Measurements from ENCODE around the gene CHCHD3.
"Not testable (repeated sequence)": the region's sequence is repeated elsewhere in the genome, so short reads cannot be mapped to it uniquely, and the experiment has no call there.

CHCHD3 gene

DNA sequence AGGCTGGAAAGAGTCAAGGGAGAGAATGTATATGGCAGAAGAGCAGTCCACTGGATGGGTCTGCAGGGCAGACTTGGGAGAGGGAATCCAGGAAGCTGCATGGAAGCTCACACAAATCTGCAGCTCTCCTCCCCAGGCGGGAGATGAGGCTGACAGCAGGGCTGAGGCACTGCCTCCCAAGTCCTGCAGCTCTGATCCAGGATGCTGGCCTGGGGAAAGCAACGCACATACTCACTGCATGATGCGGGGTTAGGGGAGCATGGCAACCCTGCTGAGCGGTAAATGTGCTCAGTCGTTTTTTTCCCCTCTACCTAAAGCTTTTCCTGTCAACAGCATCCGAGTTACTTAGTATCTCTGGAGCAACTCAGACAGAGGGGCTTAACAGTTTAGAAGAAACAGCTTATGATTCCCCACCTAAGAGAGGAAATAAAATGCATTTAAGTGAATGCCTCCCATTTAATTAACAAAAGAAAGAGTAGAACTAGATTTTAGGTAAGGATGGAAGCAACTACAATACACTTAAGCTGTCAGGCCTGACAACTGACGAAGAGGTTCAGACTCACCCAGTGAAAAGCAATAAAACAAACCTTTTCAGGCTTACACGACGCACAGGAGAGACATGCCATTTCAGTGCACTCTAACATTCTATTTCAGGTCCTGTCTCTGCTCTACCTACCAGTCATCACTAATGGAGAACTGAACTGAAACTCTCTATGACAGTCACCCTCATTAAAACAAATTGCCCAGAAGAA, 37.0 kb downstream of the CHCHD3 start:
- no peak for DNase-seq

DNA sequence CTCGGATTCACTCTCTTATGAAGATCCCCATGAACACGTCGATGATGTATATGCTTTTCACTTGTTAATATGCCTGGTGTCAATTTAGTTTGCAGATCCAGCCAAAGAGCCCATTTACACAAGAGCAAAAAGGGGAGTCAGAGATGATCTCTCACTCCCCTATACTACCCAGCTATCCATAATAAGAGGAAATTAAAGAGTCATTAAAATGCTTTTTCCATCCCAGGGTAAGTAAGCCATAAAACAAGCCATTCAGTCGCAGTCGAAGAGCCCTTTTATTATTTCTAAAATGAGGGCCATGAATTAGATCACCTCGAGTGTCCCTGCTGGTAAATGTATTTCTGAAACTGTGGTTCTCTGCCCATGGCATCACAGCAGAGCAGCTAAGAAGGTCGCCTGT, 41.2 kb downstream of the CHCHD3 start:
- DNase-seq: no peak

DNA sequence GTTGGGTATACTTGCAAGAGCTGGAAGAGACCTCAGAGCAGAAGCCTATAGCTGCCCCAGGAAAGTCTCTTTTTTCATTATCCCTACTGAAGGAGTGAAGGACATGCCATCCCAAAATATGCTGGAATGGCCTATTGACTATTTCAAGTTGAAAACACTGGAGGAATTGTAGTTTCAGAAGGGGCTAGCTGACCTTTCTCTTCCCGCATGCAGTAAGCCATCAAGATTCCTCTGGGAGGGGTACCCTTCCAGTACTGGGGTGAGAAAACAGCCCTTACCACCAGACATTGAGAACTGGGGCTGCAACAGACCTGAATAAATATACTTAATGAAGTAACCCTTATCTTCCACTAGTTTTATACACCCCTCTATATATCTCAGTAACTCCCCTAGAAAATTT, 41.7 kb downstream of the CHCHD3 start:
- no peak for DNase-seq

DNA sequence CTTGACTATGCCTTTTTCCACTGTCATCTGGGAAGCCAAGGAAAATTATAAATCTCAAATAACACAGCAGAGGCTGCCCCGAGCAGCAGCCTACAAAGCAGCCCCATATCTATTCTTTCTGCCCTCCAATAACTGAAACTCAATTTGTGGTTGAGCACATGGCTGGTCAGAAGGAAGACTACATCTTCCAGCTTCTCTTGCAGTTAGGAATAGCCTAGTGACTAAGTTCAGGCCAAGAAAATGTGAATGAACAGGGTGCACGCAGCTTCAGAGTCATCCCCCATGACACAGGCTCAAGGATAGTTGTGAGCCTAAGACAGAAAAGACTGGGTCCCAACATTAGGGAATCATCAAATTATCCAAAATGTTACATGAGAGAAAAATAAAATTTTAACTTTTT, 42.3 kb downstream of the CHCHD3 start:
- no peak for DNase-seq

DNA sequence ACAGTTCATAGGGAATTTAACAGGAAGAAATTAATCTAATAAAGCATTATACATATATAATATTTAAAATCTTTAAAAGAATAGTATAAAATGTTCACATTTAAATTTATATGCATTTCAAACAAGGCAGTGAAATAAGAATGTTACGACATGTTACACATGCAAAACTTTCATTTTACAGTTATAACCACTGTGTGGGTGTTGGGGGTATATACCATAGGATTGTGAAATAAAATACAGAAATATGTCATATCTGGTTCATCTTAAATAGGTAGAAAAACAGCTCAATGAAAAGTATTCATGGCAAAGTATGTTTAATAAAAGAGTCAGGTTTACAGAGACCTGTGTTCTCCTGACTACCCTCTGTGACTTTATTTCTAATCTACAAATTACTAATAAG, 45.6 kb downstream of the CHCHD3 start:
- DNase-seq: no peak

DNA sequence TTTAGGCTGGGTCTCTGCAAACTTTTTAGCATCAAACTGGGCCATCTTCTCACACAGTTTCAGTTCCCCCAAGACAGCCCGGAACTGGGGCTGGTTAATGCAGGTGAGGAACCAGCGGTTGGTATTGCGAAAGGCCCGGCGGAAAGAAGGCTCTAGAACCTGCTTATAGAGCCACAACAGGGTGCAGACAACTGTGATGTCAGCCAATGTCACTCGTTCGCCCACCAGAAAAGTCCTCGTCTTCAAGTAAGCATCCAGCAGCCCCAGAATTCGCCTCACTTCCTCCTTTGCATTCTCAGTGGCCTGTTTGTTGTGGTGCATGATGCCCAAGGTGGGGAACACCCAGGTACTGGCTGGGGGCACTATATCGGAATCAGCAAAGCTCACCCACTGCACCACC, 46.6 kb downstream of the CHCHD3 start:
- DNase-seq: not testable (repeated sequence)

DNA sequence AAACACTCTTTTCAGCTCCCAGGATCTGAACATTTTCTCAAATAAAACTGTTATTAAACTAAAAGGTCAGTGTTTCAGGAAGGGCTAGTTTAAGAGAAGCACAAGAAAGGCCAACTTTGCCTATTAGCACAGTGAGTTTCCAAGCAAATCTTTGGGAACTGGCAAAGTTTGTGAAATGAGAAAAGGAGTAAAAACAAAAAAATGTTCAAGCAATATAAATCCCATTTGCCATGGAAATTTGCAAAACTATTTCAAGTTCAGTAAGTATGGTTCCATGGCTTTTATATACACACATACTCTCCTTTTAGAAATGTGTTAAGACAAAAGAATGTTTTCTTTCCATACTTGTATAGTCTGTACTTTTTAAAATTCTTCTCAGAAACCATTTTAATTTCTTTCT, 51.5 kb downstream of the CHCHD3 start:
- DNase-seq: no peak

DNA sequence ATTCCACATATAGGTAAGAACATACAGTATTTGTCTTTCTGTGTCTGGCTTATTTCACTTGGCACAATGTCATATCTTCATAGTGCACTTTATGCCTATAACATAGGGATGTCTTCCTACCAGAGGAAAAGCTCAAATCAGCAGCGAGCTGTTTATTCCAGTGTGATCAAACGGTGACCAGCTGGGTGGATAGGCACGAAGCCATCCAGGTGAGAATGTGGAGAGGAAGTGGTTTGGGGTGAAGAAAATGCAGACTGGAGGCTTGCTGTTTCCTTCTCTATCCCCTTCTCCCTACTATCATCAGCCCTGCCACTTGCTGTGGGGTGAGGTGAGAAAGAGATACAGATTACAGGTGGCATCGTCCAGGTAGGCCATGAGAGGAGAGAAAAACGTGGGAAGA, 52.4 kb downstream of the CHCHD3 start:
- DNase-seq: no peak

DNA sequence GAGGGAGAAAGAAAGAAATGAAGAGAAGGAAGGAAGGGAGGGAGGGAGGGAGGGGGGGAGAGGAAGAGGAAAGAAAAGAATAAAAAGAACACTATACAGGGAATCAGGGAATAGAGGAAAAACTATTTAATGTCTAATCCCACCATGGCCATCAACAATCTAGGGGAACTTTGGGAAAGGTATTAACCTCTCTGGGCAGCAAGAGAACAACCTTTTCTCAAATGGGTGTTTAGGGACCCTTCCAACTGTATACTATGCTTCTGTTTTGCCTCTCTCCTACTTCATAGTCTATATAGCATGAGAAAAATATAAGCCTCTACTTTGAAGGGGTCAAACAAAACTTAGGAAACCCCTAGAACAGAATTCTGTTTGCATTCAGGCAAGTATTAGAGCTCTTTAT, 54.5 kb downstream of the CHCHD3 start:
- DNase-seq: no peak

DNA sequence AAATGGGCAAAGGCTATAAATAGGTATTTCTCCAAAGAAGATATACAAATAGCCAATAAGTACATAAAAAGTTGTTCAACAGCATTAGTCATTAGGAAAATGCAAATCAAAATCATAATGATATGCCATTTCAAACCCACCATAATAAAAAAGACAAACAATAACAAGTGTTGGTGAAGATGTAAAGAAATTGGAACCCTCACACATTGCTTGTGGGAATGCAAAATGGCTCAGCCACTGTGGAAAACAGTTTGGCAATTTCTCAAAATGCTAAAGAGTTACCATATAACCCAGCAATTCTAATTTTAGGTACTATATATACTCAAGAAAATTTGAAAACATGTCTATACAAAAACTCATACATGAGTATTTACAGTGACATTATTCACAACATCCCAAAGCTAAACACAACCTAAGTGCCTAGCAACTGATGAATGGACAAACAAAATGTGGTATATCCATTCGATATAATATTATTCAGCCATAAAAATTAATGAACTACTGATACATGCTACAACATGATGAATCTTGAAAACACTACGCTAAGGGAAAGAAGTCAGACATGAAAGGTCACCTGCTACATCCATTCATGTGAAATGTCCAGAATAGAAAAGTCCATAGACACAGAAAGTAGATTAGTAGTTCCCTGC, 55.6 kb downstream of the CHCHD3 start:
- no peak for DNase-seq

DNA sequence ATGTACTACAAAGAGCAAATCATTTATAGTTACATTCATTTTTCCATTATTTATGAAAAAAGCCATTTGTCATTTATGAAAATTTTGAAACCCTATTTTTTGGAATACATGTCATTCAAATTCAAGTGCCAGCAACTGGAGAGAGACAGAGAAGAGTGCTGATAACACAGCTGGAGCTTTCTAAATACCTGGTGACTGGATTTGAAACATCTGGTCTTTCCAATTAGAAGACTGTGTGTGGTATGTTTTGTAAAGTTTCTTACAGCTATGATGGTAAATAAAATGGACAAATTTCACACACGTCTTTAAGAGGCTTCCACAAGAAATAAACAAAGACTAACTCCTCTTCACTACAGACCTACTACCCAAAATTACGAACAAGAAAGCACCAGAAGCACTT, 56.8 kb downstream of the CHCHD3 start:
- no peak for DNase-seq

DNA sequence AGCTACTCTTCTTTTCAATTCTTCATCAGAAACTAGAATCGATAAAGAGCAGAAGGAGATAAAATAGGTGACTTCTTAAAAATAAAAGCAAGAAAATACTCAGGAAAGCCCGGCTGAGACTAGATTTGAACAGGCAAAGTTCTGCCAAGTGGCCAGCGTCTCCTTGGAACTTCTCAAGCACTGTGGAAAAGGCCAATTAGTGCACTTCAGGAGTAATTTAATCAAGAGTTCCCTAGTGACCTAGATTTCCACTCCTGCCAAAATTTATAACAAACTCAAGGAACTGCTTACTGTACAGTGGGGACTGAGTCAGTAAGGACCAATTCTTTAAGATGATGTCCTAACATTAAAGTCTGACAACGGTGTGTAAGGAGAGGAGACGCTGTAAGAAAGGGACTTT, 57.3 kb downstream of the CHCHD3 start:
- DNase-seq: peak in 2 of 56 donors; percentile 1

DNA sequence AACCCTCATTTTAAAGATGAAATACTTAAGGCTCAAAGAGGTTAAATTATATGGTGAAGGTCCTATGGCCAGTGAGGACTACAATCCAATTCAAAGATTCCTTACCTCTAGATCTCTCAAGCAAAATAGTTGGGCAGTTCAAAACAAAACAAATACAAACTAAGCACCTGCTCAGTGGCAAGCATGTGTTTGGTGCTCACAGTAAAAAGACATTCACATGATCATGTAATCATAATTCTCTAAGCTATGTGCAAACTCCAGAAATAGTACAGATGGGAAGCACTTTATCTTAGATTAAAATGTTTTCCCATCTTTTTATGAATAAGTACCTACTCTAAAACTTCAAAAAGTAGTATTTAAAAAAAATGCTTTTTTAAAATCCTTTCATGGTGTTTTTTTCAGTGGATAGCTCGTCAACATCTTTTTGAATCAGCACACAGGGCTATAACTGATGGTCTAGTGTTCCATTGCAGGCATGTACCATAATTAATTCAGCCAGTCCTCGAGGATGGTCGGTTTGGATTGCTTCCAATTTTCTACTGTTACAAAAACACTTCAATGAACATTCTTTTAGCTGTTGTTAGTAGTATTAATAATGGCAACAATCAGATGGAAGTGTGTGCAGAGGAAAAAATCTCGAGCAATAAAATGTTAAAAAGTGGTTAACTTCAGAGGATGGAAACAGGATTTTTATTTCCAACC, 58.4 kb downstream of the CHCHD3 start:
- no peak for DNase-seq

DNA sequence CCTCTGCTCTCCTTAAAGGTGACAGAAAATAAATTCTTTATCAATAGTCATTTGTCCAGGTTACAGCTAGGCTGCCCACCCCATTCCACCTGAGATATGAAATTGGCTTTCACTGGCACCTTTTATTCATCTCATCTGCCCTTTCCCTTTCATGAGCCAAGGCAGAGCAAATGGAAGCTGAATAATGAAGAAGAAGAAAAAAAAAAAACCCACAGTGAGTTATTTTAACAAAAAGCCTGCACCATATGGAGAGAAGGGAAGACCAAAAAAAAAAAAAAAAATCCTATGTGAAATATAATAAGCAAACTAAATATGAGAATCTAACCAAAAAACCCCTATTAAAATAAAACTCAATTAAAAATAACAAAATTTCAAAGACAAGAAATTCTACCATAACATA, 59.2 kb downstream of the CHCHD3 start:
- no peak for DNase-seq

DNA sequence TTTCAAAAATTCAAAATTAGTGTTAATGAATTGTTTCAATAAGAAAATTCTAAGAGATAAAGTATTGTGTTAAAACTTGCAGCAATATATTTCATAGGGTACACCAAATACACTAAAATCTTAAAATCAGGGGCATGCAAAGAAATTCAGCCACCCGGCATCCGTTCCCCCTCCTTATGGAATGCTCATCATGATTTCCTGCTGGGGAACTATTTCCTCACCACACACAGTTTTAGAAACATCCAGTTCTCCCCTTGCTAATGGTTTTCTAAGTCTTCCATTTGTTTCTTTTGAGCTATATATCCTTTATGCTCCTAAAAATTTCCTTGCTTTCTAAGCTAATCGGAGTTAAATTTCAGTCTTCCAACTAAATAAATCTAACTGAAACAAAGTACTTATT, 60.7 kb downstream of the CHCHD3 start:
- no peak for DNase-seq

DNA sequence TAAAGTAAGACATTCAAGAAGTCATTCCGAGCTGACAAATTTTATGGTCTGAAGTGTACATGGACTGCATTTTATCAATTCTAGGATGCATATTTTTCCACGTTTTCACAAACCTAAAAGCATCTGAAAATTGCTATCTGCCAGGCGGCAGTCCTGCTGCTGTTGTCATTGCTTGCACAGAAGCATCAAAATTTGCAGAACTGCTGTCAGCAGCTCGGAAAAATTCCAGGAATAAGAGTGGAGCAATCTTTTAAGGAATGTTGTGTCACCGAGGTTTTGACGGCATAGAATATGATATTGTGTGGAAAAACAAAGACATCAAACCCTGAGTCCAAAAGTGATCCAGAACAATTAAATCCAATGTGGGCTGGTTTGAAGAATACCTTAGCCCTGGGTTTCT, 61.4 kb downstream of the CHCHD3 start:
- DNase-seq: no peak

DNA sequence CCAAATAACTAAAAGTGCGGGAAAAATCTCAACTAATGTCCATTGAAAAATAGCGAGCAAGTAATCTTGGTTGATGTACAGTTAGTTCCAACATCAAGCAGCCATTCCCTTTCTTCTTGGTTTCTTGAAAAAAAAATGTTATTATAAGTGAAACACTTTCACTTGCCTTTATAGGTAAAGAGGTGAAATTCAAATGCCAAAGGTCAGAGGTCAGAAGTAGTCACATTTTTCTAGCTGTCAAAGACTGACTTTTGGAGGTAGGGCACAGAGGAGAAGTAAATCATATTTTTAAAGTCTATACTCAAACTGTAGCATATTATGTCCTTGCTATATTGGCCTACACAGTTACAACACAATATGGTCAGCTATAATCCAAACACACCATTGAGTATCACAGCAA, 62.3 kb downstream of the CHCHD3 start:
- DNase-seq: no peak

DNA sequence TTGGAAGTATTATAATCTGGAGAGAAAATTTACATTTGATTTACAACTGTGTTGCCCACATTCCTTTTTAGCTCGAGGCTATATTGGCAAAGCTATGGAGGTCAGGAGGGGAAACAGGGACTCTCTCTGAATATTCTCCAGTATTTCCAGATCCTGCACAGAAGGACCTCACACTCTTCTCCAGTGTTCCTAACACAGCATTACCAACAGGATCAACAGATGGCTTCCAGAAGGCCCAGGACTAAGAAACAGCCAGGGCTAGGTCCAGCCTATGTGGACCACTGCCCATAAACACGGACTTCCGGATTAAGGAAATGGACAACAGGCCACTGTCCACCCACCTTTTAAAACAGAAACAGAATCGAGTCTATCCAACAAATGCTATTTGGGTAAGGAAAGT, 65.3 kb downstream of the CHCHD3 start:
- no peak for DNase-seq

DNA sequence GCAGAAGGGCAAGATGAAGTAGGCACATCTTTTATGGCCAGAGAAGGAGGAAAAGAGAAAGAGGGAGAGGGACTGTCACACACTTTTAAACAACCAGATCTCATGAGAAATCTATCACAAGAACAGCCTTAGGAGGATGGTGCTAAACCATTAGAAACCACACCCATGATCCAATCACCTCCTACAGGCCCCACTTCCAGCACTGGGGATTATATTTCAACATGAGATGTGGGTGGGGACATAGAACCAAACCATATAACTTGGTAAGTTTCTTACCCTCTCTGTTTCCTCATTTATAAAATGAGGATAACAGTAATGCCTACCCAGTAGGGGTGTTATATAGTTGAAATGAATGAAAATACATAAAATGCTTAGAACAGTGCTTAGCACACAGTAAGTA, 66.0 kb downstream of the CHCHD3 start:
- no peak for DNase-seq

DNA sequence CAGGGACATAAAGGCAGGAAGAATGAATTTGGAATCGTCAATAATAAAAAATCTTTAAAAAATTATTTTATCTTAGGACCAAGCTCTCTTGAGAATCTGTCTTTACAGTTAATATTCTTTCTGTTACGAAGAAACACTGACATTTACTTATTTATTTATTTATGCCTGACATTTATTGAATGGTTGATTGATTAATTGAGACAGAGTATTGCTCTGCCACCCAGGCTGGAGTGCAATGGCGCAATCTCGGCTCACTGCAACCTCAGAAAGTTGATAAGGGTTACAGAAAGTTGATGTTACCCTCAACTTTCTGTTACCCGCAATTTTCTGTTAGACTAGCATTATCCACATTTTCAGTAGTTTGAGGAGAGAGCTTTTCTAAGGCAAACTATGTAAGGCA, 70.1 kb downstream of the CHCHD3 start:
- DNase-seq: no peak

DNA sequence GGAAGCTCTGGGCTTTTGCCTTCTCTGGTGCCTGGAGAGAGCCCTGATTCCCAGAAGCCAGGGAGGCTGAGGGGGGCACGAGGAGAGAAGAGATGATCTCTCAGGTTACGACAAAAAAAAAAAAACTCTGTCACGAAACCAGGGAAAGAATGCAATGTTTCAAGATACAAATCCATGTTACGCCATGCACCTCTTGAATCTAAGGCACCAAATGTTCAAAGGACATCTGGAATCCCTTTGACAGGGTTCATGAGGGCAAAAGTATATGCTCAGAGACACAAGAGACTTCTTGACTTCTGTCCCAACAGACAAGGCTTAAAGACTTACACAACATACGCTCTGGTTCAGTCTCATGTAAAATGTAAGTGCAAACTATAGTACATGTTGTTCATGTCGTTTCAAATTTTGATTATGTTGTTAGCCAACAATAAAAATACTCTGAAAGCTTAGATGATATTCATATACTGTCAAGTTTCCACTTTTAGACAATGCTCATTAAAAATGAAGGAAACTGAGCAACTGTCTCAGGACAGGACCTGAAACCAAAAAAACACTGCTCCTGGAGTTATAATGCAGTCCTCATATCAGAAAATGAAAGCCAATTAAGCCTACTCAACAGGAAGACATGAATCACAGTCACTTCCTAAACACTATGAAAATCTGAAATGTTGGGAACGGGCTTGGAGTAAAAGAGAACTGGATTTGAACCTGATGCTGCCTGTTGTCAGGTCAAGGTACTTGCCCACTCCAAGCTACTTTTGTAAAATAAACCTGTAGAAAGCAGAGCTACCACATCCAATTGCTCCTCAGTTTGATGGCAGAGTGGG, 72.3 kb downstream of the CHCHD3 start:
- DNase-seq: no peak

DNA sequence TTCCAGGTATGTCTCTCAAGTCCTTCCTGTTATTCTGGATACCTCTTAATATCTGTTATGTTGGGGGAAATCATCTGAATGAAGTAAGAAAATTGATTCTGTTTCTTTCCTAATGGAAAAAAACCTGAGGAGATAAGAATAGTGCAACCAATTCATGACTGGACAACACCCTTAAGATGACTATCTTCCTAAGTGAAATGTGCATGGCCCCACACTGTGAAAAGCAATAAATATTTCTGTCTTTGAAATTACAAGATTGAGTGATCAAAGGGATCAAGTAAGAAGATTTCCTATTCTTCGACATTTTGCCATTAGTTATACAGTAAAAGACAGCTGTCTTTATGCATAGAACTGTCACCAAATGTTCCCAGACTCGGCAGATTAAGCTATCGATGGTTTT, 73.9 kb downstream of the CHCHD3 start:
- no peak for DNase-seq
